PC-3 (cell line): ENCODE measurements around the gene IGF2BP2. TPM values are rescaled to one million over a fixed set of nuclear protein-coding genes. Genes with fewer than 3 reads are reported as not detected.

Source experiments
- ATAC-seq: fragments of 200-7000 bp; cut with Tn5 transposase; 2 replicates; pipeline ENCODE4 v1.9.1; 2020; ENCODE audit warnings: mild to moderate bottlenecking, moderate library complexity
- BruUV-seq: library from RNA; stranded (reverse); fragments of 400-500 nt; replicated peaks from 2 replicates; lab custom pipeline; 2021; lab: Mats Ljungman, UMichigan
- CTCF ChIA-PET: fragments of 300-600 bp; sonication (Branson Sonifier 250); formaldehyde crosslinking; loops from one replicate; lab custom pipeline; 2022; ENCODE audit warnings: antibody characterized with exemption; lab: Charles Lee
- POLR2A ChIA-PET: fragments of 300-600 bp; sonication (Branson Sonifier 250); formaldehyde crosslinking; loops from one replicate; lab custom pipeline; 2022; ENCODE audit warnings: antibody characterized with exemption; ENCODE audit not compliant: unreplicated experiment; lab: Charles Lee
- DNase-seq: peaks from one replicate; pipeline ENCODE4 v3.0.0-alpha.2; 2015
- H2AFZ ChIP-seq: fragments of 300-600 bp; sonication (generic); 2 replicates; pipeline ENCODE4 v1.6.0; 2016; ENCODE audit warnings: antibody characterized with exemption, low read length
- H3F3A ChIP-seq: fragments of 300-600 bp; sonication (generic); one replicate; pipeline ENCODE4 v1.6.0; 2017; ENCODE audit warnings: antibody characterized with exemption, low read length, control low read depth, mild to moderate bottlenecking; ENCODE audit not compliant: unreplicated experiment
- H3K27ac ChIP-seq: fragments of 300-600 bp; sonication (generic); 2 replicates; pipeline ENCODE4 v1.5.1; 2016; ENCODE audit warnings: mild to moderate bottlenecking, low read length
- H3K27me3 ChIP-seq: fragments of 300-600 bp; sonication (generic); 2 replicates; pipeline ENCODE4 v1.6.1; 2016; ENCODE audit warnings: low read length, mixed read lengths
- H3K36me3 ChIP-seq: fragments of 300-600 bp; sonication (generic); 2 replicates; pipeline ENCODE4 v1.6.1; 2016; ENCODE audit warnings: low read depth, mixed run types, low read length, mixed read lengths
- H3K4me1 ChIP-seq: fragments of 300-600 bp; sonication (generic); 2 replicates; pipeline ENCODE4 v1.5.1; 2016; ENCODE audit warnings: low read length; ENCODE audit not compliant: insufficient read depth
- H3K4me2 ChIP-seq: fragments of 300-600 bp; sonication (generic); 2 replicates; pipeline ENCODE4 v1.6.0; 2016; ENCODE audit warnings: low read length
- H3K4me3 ChIP-seq: fragments of 300-600 bp; sonication (generic); 2 replicates; pipeline ENCODE4 v1.5.1; 2016; ENCODE audit warnings: mild to moderate bottlenecking, low read length, mixed read lengths
- H3K79me2 ChIP-seq: fragments of 300-600 bp; sonication (generic); 2 replicates; pipeline ENCODE4 v1.6.1; 2017; ENCODE audit warnings: low read length, mixed read lengths
- H3K9ac ChIP-seq: fragments of 300-600 bp; sonication (generic); 2 replicates; pipeline ENCODE4 v1.6.0; 2016; ENCODE audit warnings: mild to moderate bottlenecking, low read length
- H3K9me2 ChIP-seq: fragments of 300-600 bp; sonication (generic); replicated peaks from 2 replicates; pipeline ENCODE4 v1.6.1; 2016; ENCODE audit warnings: mixed run types, low read length, mixed read lengths
- H3K9me3 ChIP-seq: fragments of 300-600 bp; sonication (generic); 2 replicates; pipeline ENCODE4 v1.6.1; 2016; ENCODE audit warnings: low read length, mixed read lengths
- H4K20me1 ChIP-seq: fragments of 300-600 bp; sonication (generic); 2 replicates; pipeline ENCODE4 v1.6.1; 2016; ENCODE audit warnings: low read length, mixed read lengths
- EZH2 ChIP-seq: fragments of 300-600 bp; sonication (generic); IDR thresholded peaks from one replicate; pipeline ENCODE4 v1.6.1; 2017; ENCODE audit warnings: antibody characterized with exemption, mild to moderate bottlenecking, low read length; ENCODE audit not compliant: unreplicated experiment
- EZH2phosphoT487 ChIP-seq: fragments of 300-600 bp; sonication (generic); IDR thresholded peaks from 2 replicates; pipeline ENCODE4 v1.6.1; 2018; ENCODE audit warnings: mild to moderate bottlenecking, antibody characterized with exemption, low read length, borderline replicate concordance
- intact Hi-C: fragments of 100-400 bp; cut with micrococcal nuclease; formaldehyde crosslinking; loops from 2 replicates; pipeline ENCODE4 v1.9.0; 2023
- total RNA-seq: library from RNA; depleted of rRNA; stranded (reverse); fragments of >200 nt; gene quantifications from 2 replicates; pipeline ENCODE4 v1.2.3, GENCODE V29; 2014
- TF ChIP-seq, protein P1 (sequence below): fragments of 300-600 bp; sonication (generic); conservative IDR thresholded peaks from 2 replicates; pipeline ENCODE4 v1.5.1; 2017; ENCODE audit warnings: antibody characterized with exemption, low read depth, mild to moderate bottlenecking, low read length

IGF2BP2 gene
- total RNA-seq, 1 experiment from 2014 or later: 81.2 TPM

GRCh38 chr3:185851959-185852358 lies 27.1 kb upstream of the IGF2BP2 start:
- Histone ChIP-seq H3K9ac (no peak overlapping the region), H3K36me3 (no peaks in the 10 kb centered on the region), H3K4me3 (no peak overlapping the region), H3K4me2 (no peak overlapping the region), H3K9me2 (no peaks in the 10 kb centered on the region), H4K20me1 (no peaks in the 10 kb centered on the region), H3K79me2 (no peaks in the 10 kb centered on the region), H3K9me3 (peaks cover 7% of the 10 kb centered on the region; the same call in 1 of the 2 replicates), H3K27me3 (no peaks in the 10 kb centered on the region), H3K27ac (no peak overlapping the region), H3F3A (no peaks in the 10 kb centered on the region), H3K4me1 (no peaks in the 10 kb centered on the region), H2AFZ (no peak overlapping the region)
- TF ChIP-seq EZH2phosphoT487: no peak
- TF ChIP-seq, protein P1, sequence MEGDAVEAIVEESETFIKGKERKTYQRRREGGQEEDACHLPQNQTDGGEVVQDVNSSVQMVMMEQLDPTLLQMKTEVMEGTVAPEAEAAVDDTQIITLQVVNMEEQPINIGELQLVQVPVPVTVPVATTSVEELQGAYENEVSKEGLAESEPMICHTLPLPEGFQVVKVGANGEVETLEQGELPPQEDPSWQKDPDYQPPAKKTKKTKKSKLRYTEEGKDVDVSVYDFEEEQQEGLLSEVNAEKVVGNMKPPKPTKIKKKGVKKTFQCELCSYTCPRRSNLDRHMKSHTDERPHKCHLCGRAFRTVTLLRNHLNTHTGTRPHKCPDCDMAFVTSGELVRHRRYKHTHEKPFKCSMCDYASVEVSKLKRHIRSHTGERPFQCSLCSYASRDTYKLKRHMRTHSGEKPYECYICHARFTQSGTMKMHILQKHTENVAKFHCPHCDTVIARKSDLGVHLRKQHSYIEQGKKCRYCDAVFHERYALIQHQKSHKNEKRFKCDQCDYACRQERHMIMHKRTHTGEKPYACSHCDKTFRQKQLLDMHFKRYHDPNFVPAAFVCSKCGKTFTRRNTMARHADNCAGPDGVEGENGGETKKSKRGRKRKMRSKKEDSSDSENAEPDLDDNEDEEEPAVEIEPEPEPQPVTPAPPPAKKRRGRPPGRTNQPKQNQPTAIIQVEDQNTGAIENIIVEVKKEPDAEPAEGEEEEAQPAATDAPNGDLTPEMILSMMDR: no peak
- no peak for TF ChIP-seq EZH2
- DNase-seq (no peak), ATAC-seq (no peak)
- BruUV-seq: no TSS peak
- CTCF ChIA-PET: no interaction called here
- POLR2A ChIA-PET: no interaction called here
- intact Hi-C loops: loop anchor here (5.0 kb wide), 1 partner anchor 35 kb away; no protein-coding TSS in a partner anchor

DNA sequence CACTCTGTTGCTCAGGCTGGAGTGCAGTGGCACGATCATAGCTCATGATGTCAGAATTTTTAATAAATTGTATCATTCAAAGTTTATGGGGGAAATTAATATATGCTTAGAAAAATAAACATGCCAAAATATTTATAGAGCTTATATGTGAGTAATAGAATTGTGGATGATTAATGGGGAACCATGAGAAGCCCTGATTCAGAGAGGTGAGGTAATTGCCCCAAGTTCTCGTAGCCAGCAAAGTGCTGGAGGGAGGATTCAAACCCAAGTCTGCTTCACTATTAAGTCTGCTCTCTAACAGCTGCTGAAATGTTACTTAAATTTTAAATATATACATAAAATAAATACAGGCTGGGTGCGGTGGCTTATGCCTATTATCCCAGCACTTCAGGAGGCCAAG lies 26.2 kb upstream of the IGF2BP2 start:
- intact Hi-C loops: loop anchor here (5.0 kb wide), 1 partner anchor 36 kb away; no protein-coding TSS in a partner anchor
- Histone ChIP-seq H3K4me3 (no peak overlapping the region), H3K27ac (no peak overlapping the region), H3K9me3 (peaks cover under 1% of the 10 kb centered on the region; the same call in 1 of the 2 replicates), H3K4me1 (no peaks in the 10 kb centered on the region), H3K79me2 (no peaks in the 10 kb centered on the region), H3F3A (no peaks in the 10 kb centered on the region), H4K20me1 (no peaks in the 10 kb centered on the region), H3K9me2 (no peaks in the 10 kb centered on the region), H3K27me3 (no peaks in the 10 kb centered on the region), H2AFZ (no peak overlapping the region), H3K9ac (no peak overlapping the region), H3K4me2 (no peak overlapping the region), H3K36me3 (no peaks in the 10 kb centered on the region)
- BruUV-seq: no TSS peak
- TF ChIP-seq, protein P1: no peak
- TF ChIP-seq EZH2phosphoT487 (no peak), EZH2 (no peak)
- ChIA-PET POLR2A (no interaction called here), CTCF (no interaction called here)
- ATAC-seq (peak; percentile 67), DNase-seq (peak; percentile 22)

DNA sequence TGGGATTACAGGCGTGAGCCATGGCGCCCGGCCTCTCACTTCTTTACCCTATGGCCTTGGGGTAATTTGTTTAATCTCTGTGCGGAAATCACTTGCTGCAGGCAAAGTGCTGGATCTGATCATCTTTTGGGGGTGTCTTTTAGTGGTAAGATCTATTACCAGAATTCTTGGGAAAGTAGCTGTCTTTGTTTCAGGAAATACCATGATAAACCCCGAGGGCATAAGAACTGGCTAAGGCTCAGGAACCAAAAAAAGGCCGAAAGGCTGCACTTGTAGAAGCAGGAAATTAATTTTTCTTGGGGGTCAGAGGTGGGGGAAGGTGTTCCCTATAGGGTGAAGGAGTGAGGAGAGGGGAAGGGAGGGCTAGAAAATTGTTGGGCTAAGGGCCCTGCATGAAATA lies 22.7 kb upstream of the IGF2BP2 start:
- ChIA-PET CTCF (no interaction called here), POLR2A (no interaction called here)
- no peaks in the 10 kb centered on the region for H3K4me1 ChIP-seq
- no peaks in the 10 kb centered on the region for H3K36me3 ChIP-seq
- H3F3A ChIP-seq: no peaks in the 10 kb centered on the region
- H3K4me3 ChIP-seq: no peak overlapping the region
- ATAC-seq (no peak), DNase-seq (no peak)
- no TSS peak for BruUV-seq
- intact Hi-C loops: no loop called here
- no peaks in the 10 kb centered on the region for H3K27me3 ChIP-seq
- no peak overlapping the region for H3K4me2 ChIP-seq
- H2AFZ ChIP-seq: no peak overlapping the region
- H4K20me1 ChIP-seq: no peaks in the 10 kb centered on the region
- H3K27ac ChIP-seq: no peak overlapping the region
- no peaks in the 10 kb centered on the region for H3K9me2 ChIP-seq
- no peaks in the 10 kb centered on the region for H3K9me3 ChIP-seq
- no peak overlapping the region for H3K9ac ChIP-seq
- H3K79me2 ChIP-seq: no peaks in the 10 kb centered on the region
- no peak for TF ChIP-seq EZH2
- TF ChIP-seq, protein P1: no peak
- no peak for TF ChIP-seq EZH2phosphoT487
